ENCODE data around the gene IYD. TPM values are rescaled to one million over a fixed set of nuclear protein-coding genes. Genes with fewer than 3 reads are reported as not detected.

IYD gene
- total and polyA plus RNA-seq, 9 of the 15 experiments (the other 6 are each of a cell fraction or from before 2014, with no cell fraction given) = not detected

GRCh38 chr6:150328744-150329405 lies 39.9 kb upstream of the IYD start:
- H3K36me3 ChIP-seq (ENCODE audit: control insufficient read depth, insufficient read depth, low read length) = no peaks in the 10 kb centered on the region
- DNase-seq (ENCODE audit: extremely low read depth in 1 of 4, low spot score in 3 of 4) (no peak), FAIRE-seq (no peak), ATAC-seq (no peak)
- H3K79me2 ChIP-seq (ENCODE audit: control insufficient read depth, insufficient read depth, low read length) = no peaks in the 10 kb centered on the region
- H3K4me1 ChIP-seq (replicated peaks in 1 of 2; ENCODE audit: control insufficient read depth in 2 of 2, insufficient read depth in 2 of 2, low read length in 2 of 2) = peaks cover 10 to 27% of the 10 kb centered on the region in 2 experiments; a peak in 4 of 5 replicates
- H3K27me3 ChIP-seq (ENCODE audit: control insufficient read depth in 2 of 2, insufficient read depth in 2 of 2, low read length in 2 of 2) = no peaks in the 10 kb centered on the region
- ChIA-PET CTCF (ENCODE audit: low intra/inter-chr PET ratio) (no interaction called here), POLR2A (no interaction called here)
- H3K27ac ChIP-seq (ENCODE audit: extremely low read depth, low read depth, low read length) = no peak overlapping the region
- H3K9me1 ChIP-seq (ENCODE audit: control insufficient read depth, insufficient read depth, low read length) = no peaks in the 10 kb centered on the region
- H2AFZ ChIP-seq (ENCODE audit: low read depth, low read length) = no peak overlapping the region
- TF ChIP-seq MIER1 (IDR thresholded peaks at IDR 0.05; ENCODE audit: low read depth) (no peak), MYBL2 (IDR thresholded peaks at IDR 0.05; ENCODE audit: low read depth) (no peak), MYBL2 (CRISPR knock-in tag; IDR thresholded peaks at IDR 0.05; ENCODE audit: borderline replicate concordance) (no peak), CBFA2T2 (conservative IDR thresholded peaks at IDR 0.05) (0 out of 2 replicates have a peak, but pooled peaks have one; percentile 14), TFE3 (CRISPR knock-in tag; IDR thresholded peaks at IDR 0.05) (peak; percentile 41), USF1 (CRISPR knock-in tag; IDR thresholded peaks at IDR 0.05) (no peak), RAD51 (IDR thresholded peaks at IDR 0.05; ENCODE audit: borderline replicate concordance, low read depth) (peak; percentile 54)
- no peaks in the 10 kb centered on the region for H4K20me1 ChIP-seq (replicated peaks; ENCODE audit: control insufficient read depth, insufficient read depth, low read length)
- H3K9me3 ChIP-seq (replicated peaks; ENCODE audit: control insufficient read depth, insufficient read depth, low read depth, low read length) = no peaks in the 10 kb centered on the region
- H3K4me3 ChIP-seq = no peak overlapping the region
- intact Hi-C loops (cut with micrococcal nuclease) = no loop called here
- WGBS (ENCODE audit: insufficient coverage, low coverage, missing lambda C conversion rate) = 58% methylated on average over 6 of the region's 6 CpGs
- no peak overlapping the region for H3K4me2 ChIP-seq (ENCODE audit: insufficient read depth, low read length)
- in situ Hi-C loops (cut with MboI) = no loop called here
- no TSS peak for BruUV-seq (replicated peaks)
- no peak overlapping the region for H3K9ac ChIP-seq (ENCODE audit: insufficient read depth in 1 of 2, low read depth in 2 of 2, low read length in 2 of 2)

All from K562 (cell line).